Activated CD8-positive, alpha-beta memory T cell treated with anti-CD3 and anti-CD28 coated beads for 36 hours (primary cell): ENCODE measurements around the gene RAPSN. TPM values are rescaled to one million over a fixed set of nuclear protein-coding genes. Genes with fewer than 3 reads are reported as not detected.

Experiments used
- CTCF ChIA-PET: fragments of 350-600 bp; sonication (Branson Sonifier 250); formaldehyde crosslinking; loops from one replicate; lab custom pipeline; 2021; ENCODE audit warnings: antibody characterized with exemption; lab: Charles Lee
- POLR2A ChIA-PET: fragments of 350-600 bp; sonication (Branson Sonifier 250); formaldehyde crosslinking; loops from one replicate; lab custom pipeline; 2021; ENCODE audit warnings: antibody characterized with exemption; lab: Charles Lee
- total RNA-seq, 2 experiments: library from RNA; stranded (reverse); gene quantifications; one replicate each; pipeline ENCODE4 v1.2.3, GENCODE V29; 2021

Gene RAPSN
- total RNA-seq, 2 experiments from 2014 or later = 0.27 TPM; not detected in 1

- POLR2A ChIA-PET = interaction anchor here (0.5 to 1.5 kb wide), 3 partner anchors 12 to 179 kb away, joined by 3 to 4 read pairs (median 3); no protein-coding TSS in a partner anchor
Measured at GRCh38 chr11:47399860-47400767, 48.8 kb downstream of the RAPSN start.

GRCh38 chr11:47398551-47398950 lies 50.4 kb downstream of the RAPSN start:
- POLR2A ChIA-PET = no interaction called here
- CTCF ChIA-PET = interaction anchor here (1.0 to 2.0 kb wide), 3 partner anchors 9 to 24 kb away, joined by 4 to 6 read pairs (median 4); no protein-coding TSS in a partner anchor

More at GRCh38 chr11:47399860-47400767, 48.8 kb downstream of the RAPSN start:
- CTCF ChIA-PET = interaction anchor here (0.9 to 2.0 kb wide), 3 partner anchors 7 to 26 kb away, joined by 3 to 6 read pairs (median 6); no protein-coding TSS in a partner anchor

DNA sequence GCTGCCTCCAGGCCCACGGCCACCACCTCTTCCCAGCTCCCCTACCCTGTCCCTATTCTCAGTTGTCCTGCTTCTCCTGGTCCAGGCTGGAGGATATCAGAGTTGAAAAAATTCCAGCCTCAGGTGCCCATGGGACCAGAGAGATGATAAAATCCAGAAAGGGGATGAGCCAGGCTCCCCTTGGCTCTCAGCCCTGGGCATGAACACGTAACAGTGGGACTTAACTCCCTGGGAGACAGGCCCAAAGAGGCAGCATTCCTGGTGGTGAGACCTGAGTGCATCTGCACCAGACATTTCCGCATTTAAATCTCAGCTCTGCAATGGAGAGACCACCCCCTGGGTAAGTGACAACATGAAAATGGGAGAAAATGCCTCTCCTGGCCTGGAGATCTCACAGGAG lies 50.9 kb downstream of the RAPSN start:
- ChIA-PET CTCF (interaction anchor here (1.4 to 2.0 kb wide), 2 partner anchors 10 to 24 kb away, joined by 4 to 6 read pairs; no protein-coding TSS in a partner anchor), POLR2A (interaction anchor here (0.6 kb wide), 1 partner anchor 19 kb away, joined by 4 read pairs; no protein-coding TSS in a partner anchor)

DNA sequence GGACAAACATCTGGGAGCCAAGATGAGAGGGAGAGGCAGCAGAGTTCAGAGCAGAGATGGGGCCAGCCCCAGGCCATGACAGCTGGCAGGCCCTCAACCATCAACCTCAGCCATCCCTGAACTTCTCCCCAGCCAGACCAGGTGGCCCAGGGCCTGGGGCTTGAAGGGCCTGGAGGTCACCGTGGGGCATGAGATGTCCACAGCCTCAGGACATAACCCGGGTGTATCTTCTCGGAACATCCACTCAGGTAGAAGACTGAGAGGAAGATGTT lies 53.0 kb downstream of the RAPSN start:
- POLR2A ChIA-PET = no interaction called here
- CTCF ChIA-PET = no interaction called here

GRCh38 chr11:47395223-47396048 lies 53.5 kb downstream of the RAPSN start:
- CTCF ChIA-PET = interaction anchor here (1.0 to 2.5 kb wide), 2 partner anchors 8 to 21 kb away, joined by 3 to 14 read pairs; no protein-coding TSS in a partner anchor

DNA sequence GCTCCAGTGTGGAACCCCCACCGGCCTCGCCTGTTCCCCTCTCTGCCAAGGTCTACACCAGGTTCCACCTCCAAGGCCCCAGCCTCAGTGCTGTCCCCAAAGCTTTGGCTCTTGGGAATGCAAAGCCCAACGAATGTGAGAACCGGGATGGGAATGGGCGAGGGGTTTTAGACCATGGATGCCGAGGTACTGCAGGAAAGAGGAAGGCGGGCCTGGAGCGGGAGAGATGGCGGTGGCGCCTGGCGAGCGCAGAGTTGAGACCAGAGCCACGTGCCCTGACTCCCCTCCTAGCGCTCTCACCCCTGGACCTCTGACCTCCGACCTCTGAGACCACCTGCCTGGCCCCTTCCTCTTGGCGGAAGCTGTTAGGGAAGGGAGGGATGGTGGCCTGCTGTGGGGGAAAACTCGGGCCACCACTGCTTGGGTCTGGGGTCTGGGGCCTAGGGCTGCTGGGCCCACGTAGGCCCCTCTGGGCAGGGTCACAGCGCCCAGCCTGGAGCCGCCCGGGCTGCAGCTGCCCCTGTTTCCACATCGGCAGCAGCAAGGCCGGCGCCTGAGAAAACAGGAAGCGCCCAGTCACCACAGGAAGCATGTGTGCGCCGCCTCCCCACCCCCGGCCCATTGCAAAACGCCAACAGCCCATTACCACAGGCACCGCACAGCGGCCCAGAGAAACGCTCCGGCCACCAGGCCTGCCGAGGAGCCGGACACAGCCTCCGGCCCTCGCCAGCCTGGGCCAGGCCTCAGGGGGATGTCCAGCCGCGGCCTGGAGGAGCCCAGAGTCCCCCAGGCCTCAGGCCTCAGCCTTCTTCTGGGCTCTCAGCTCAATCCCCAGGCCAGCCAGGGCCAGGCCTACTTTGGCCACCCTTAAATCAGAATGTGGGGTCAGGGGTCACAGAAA lies 54.4 kb downstream of the RAPSN start:
- CTCF ChIA-PET = interaction anchor here (1.0 to 2.5 kb wide), 3 partner anchors 9 to 20 kb away, joined by 3 to 14 read pairs (median 6); no protein-coding TSS in a partner anchor
- POLR2A ChIA-PET = interaction anchor here (1.1 to 1.3 kb wide), 2 partner anchors 8 to 13 kb away, joined by 3 read pairs; no protein-coding TSS in a partner anchor

More at GRCh38 chr11:47395223-47396048, 53.5 kb downstream of the RAPSN start:
- POLR2A ChIA-PET = no interaction called here

DNA sequence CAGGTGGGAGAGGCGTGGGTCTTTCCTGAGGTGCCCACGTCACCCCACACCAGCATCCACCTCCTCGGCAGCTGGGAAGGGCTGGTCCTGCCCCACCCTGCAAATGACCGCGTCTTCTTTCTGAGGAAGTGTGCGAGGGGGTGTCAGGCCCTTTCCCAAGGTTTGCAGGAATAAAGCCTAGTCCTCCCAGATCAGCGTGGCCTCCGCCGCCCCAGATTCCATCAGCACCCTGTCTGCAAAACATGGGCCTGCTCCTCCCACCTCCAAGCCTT lies 55.0 kb downstream of the RAPSN start:
- ChIA-PET POLR2A (interaction anchor here (1.1 to 1.3 kb wide), 2 partner anchors 9 to 13 kb away, joined by 3 read pairs; no protein-coding TSS in a partner anchor), CTCF (interaction anchor here (1.0 to 2.5 kb wide), 2 partner anchors 18 to 20 kb away, joined by 6 to 14 read pairs; no protein-coding TSS in a partner anchor)

DNA sequence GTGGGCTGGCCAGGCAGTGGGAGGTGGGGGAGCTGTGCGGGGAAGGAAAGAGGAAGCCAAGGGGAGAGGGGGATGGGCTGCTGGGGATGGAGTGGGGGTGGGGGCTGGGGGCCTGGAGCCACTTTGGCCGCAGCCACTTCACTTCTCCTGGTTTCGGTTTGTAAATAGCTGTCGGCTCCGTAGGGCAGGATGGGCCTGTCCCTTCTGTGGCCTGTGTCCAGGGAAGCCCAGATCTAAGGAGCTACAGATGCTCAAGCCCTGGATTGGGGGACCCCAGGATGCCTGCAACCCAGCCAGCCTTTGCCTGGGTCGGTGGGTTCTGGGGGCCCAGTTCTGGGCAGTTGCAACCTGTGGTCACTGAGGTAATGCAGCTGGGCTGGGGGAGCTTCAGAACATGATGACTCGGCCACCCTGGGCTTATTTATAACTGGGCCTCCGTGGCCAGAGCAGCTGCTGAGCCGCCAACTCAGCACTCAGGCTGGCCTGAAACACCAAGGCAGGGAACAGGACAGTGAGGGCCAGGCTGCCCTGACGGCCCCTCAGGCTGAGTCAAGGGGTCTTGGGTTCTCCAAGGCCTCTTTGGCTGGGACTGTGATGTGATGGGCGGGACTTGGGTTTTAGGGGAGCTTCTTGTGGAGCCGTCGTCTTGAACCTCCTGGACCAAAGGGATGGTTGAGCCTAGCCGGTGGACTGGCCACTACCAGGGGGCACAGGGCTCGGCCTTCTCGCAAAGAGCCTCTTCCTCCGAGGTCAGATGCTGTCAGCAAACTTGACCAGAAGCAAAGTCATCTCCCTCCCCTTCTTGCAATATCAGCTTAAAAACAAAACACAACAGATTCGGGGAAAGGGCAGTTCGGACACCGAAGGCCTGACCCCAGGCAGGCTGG lies 55.5 kb downstream of the RAPSN start:
- ChIA-PET CTCF (interaction anchor here (0.6 to 2.5 kb wide), 4 partner anchors 12 to 167 kb away, joined by 3 to 14 read pairs (median 5); no protein-coding TSS in a partner anchor), POLR2A (interaction anchor here (1.1 to 1.3 kb wide), 2 partner anchors 10 to 14 kb away, joined by 3 read pairs; no protein-coding TSS in a partner anchor)

- ChIA-PET CTCF (interaction anchor here (0.6 to 2.5 kb wide), 6 partner anchors 8 to 167 kb away, joined by 3 to 14 read pairs (median 4); no protein-coding TSS in a partner anchor), POLR2A (no interaction called here)
Measured at GRCh38 chr11:47392546-47393162, 56.3 kb downstream of the RAPSN start.

GRCh38 chr11:47391711-47392432 lies 57.1 kb downstream of the RAPSN start:
- ChIA-PET POLR2A (interaction anchor here (0.6 kb wide), 1 partner anchor 175 kb away, joined by 4 read pairs; no protein-coding TSS in a partner anchor), CTCF (interaction anchor here (0.9 to 1.8 kb wide), 4 partner anchors 8 to 21 kb away, joined by 3 to 5 read pairs (median 4); no protein-coding TSS in a partner anchor)

DNA sequence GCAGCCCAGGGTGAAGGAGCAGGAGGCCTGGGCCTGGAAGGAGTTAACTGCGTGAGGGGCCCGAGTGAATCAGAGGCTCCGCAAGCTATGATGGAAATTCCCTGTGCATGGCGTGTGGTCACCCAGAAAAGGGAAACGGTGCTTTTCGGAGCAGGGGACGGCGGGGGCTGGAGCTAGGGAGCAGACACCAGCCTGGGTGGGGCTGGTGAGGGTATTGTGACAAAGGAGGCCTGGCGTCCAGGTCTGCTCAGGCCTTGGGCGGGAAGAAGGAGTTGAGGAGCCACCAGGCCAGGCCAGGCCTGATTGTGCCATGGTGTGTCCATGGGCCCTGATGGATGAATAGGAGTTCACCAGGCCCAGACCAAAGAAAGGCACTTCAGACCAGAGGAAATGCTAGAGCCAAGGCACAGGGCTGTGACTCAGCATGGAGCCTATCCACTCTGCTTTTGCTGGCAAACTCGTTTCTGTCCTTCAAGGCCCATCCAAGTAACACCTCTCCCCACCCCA lies 57.8 kb downstream of the RAPSN start:
- POLR2A ChIA-PET = no interaction called here

DNA sequence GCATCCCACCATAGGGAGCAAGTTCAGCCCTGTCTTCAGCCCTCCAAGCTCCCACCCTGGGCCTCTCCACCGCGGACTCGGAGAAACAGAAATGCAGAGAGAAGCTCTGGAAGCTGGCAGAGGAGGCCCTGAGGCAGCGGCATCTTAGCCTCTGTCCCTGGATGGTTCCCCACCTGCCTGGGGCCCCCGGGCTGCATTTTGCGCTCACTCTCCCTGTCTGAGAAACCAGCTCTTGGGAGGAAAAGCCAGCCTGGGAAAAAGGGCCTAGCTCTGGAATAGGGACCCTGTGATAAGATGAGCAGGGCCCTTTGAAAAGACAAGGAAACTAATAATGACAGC lies 58.5 kb downstream of the RAPSN start:
- POLR2A ChIA-PET = no interaction called here
- CTCF ChIA-PET = no interaction called here

More for the DNA sequence above, 57.8 kb downstream of the RAPSN start:
- CTCF ChIA-PET = interaction anchor here (1.8 kb wide), 1 partner anchor 17 kb away, joined by 5 read pairs; no protein-coding TSS in a partner anchor

GRCh38 chr11:47389577-47390421 lies 59.1 kb downstream of the RAPSN start:
- POLR2A ChIA-PET = no interaction called here
- CTCF ChIA-PET = interaction anchor here (0.8 to 3.8 kb wide), 2 partner anchors 16 to 17 kb away, joined by 3 to 16 read pairs; no protein-coding TSS in a partner anchor

GRCh38 chr11:47388697-47389576 lies 60.0 kb downstream of the RAPSN start:
- POLR2A ChIA-PET = no interaction called here
- CTCF ChIA-PET = interaction anchor here (0.8 to 3.8 kb wide), 2 partner anchors 15 to 16 kb away, joined by 3 to 16 read pairs; no protein-coding TSS in a partner anchor
